ENCODE data around the gene FCMR.

FCMR gene

GRCh38 chr1:206892351-206892984, 29.3 kb downstream of the FCMR start:
- Mint-ChIP-seq H3K4me3 (no peak overlapping the region), H3K27me3 (ENCODE audit: low read depth, poor library complexity) (peaks cover 16% of the 10 kb centered on the region), H3K4me1 (peaks cover 67% of the 10 kb centered on the region), H3K27ac (no peak overlapping the region), H3K36me3 (ENCODE audit: low read depth) (no peaks in the 10 kb centered on the region), H3K9me3 (no peaks in the 10 kb centered on the region)
- no peak for DNase-seq
- no peak for TF ChIP-seq CTCF (IDR thresholded peaks at IDR 0.05)

- no peak for DNase-seq
- H3K27me3 Mint-ChIP-seq (ENCODE audit: low read depth, poor library complexity): peaks cover 16% of the 10 kb centered on the region
- H3K9me3 Mint-ChIP-seq: no peaks in the 10 kb centered on the region
- H3K4me1 Mint-ChIP-seq: peaks cover 67% of the 10 kb centered on the region
- TF ChIP-seq CTCF (IDR thresholded peaks at IDR 0.05): no peak
- H3K4me3 Mint-ChIP-seq: no peak overlapping the region
- no peaks in the 10 kb centered on the region for H3K36me3 Mint-ChIP-seq (ENCODE audit: low read depth)
- no peak overlapping the region for H3K27ac Mint-ChIP-seq
Measured at GRCh38 chr1:206891412-206891811, 30.3 kb downstream of the FCMR start.

- TF ChIP-seq CTCF (IDR thresholded peaks at IDR 0.05): no peak
- Mint-ChIP-seq H3K4me3 (no peak overlapping the region), H3K27ac (no peak overlapping the region), H3K27me3 (ENCODE audit: low read depth, poor library complexity) (peaks cover 15% of the 10 kb centered on the region), H3K9me3 (peaks cover 3% of the 10 kb centered on the region), H3K4me1 (peaks cover 67% of the 10 kb centered on the region), H3K36me3 (ENCODE audit: low read depth) (no peaks in the 10 kb centered on the region)
- no peak for DNase-seq
Measured at GRCh38 chr1:206890125-206891060, 31.3 kb downstream of the FCMR start.

GRCh38 chr1:206887701-206888100, 34.0 kb downstream of the FCMR start:
- no peak overlapping the region for H3K4me3 Mint-ChIP-seq
- no peak for TF ChIP-seq CTCF (IDR thresholded peaks at IDR 0.05)
- H3K9me3 Mint-ChIP-seq: peaks cover 3% of the 10 kb centered on the region
- peak overlapping the region; percentile 85 for H3K27ac Mint-ChIP-seq
- no peak for DNase-seq
- H3K4me1 Mint-ChIP-seq: peaks cover 57% of the 10 kb centered on the region
- H3K36me3 Mint-ChIP-seq (ENCODE audit: low read depth): no peaks in the 10 kb centered on the region
- peaks cover 9% of the 10 kb centered on the region for H3K27me3 Mint-ChIP-seq (ENCODE audit: low read depth, poor library complexity)

DNA sequence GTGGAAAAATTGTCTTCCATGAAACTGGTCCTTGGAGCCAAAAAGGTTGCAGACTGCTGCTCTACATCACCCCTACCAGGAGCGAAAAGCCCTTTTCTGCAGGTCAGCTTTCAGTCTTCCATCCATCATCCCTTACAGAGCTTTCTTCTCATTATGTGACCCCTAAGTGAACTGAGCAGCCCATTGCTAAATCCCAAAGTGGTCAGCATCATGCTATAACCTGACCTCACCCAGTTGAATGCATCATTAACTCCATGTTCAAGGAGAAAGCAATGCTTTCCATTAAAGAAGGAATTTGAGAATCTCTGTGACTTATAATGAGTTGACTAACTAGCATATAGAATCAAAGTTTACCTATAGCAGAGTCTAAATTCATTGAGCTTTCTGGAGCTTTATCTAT, 34.9 kb downstream of the FCMR start:
- Mint-ChIP-seq H3K4me1 (peaks cover 54% of the 10 kb centered on the region), H3K27ac (peak overlapping the region; percentile 85), H3K4me3 (peak overlapping the region; percentile 2), H3K27me3 (ENCODE audit: low read depth, poor library complexity) (peaks cover 7% of the 10 kb centered on the region), H3K9me3 (peaks cover 8% of the 10 kb centered on the region), H3K36me3 (ENCODE audit: low read depth) (no peaks in the 10 kb centered on the region)
- no peak for DNase-seq
- TF ChIP-seq CTCF (IDR thresholded peaks at IDR 0.05): no peak
